ENCODE measurements around the gene HEPACAM2. TPM values are rescaled to one million over a fixed set of nuclear protein-coding genes. Genes with fewer than 3 reads are reported as not detected.

HEPACAM2 gene
- total and polyA plus RNA-seq, 2 donors (not counting 1 experiment from before 2014, with no cell fraction given): under 0.01 TPM; not detected in 1

GRCh38 chr7:93231799-93232672 lies 5.8 kb upstream of the HEPACAM2 start, which contains the start of gene VPS50:
Gene VPS50 (plus strand): TSS chr7:93232366. CDS start chr7:93232468, 102 bp downstream.
- Histone ChIP-seq H4K20me1 (ENCODE audit: control insufficient read depth, extremely low read depth, insufficient read depth, low read length) (no peaks in the 10 kb centered on the region), H3K79me2 (ENCODE audit: control insufficient read depth, insufficient read depth, low read length) (peaks cover 15% of the 10 kb centered on the region), H3K27ac (ENCODE audit: insufficient read depth, low read length) (peak within 1 kb of the TSS; percentile 58), H3K4me2 (ENCODE audit: extremely low read depth, insufficient read depth, low read length) (peak within 1 kb of the TSS; percentile 95), H3K36me3 (ENCODE audit: control insufficient read depth, insufficient read depth, low read length) (no peaks in the 10 kb centered on the region), H3K9me3 (ENCODE audit: control insufficient read depth, insufficient read depth, low read depth, low read length) (no peaks in the 10 kb centered on the region), H2AFZ (ENCODE audit: low read length) (peak within 1 kb of the TSS; percentile 100), H3K4me3 (replicated peaks in 1 of 4; ENCODE audit: control extremely low read depth in 1 of 4, insufficient read depth in 1 of 4, low read depth in 3 of 4, low read length in 4 of 4) (peak within 1 kb of the TSS; percentile 91 to 99 (median 93)), H3K9ac (ENCODE audit: insufficient read depth, low read length) (peak within 1 kb of the TSS; percentile 60), H3K4me1 (ENCODE audit: control insufficient read depth, extremely low read depth, insufficient read depth, low read length) (no peaks in the 10 kb centered on the region), H3K27me3 (ENCODE audit: control insufficient read depth, insufficient read depth, low read length) (no peaks in the 10 kb centered on the region)
- no peak for TF ChIP-seq CTCF (conservative IDR thresholded peaks at IDR 0.05 in 1 of 2, IDR thresholded peaks at IDR 0.05 in 1 of 2; ENCODE audit: low read depth in 1 of 2, low read length in 2 of 2)
- TF ChIP-seq EZH2 (IDR thresholded peaks at IDR 0.05; ENCODE audit: low read length, missing control alignments): no peak
- peak; percentile 94 to 96 for DNase-seq (ENCODE audit: low read depth in 2 of 2)

- no peaks in the 10 kb centered on the region for H3K4me1 ChIP-seq (ENCODE audit: control insufficient read depth, extremely low read depth, insufficient read depth, low read length)
- H3K9me3 ChIP-seq (ENCODE audit: control insufficient read depth, insufficient read depth, low read depth, low read length): no peaks in the 10 kb centered on the region
- H3K4me3 ChIP-seq (replicated peaks in 1 of 4; ENCODE audit: control extremely low read depth in 1 of 4, insufficient read depth in 1 of 4, low read depth in 3 of 4, low read length in 4 of 4): peak overlapping the region; percentile 91 to 99 (median 93)
- DNase-seq (ENCODE audit: low read depth in 2 of 2): no peak
- no peaks in the 10 kb centered on the region for H4K20me1 ChIP-seq (ENCODE audit: control insufficient read depth, extremely low read depth, insufficient read depth, low read length)
- no peaks in the 10 kb centered on the region for H3K36me3 ChIP-seq (ENCODE audit: control insufficient read depth, insufficient read depth, low read length)
- H3K27ac ChIP-seq (ENCODE audit: insufficient read depth, low read length): no peak overlapping the region
- peak overlapping the region; percentile 95 for H3K4me2 ChIP-seq (ENCODE audit: extremely low read depth, insufficient read depth, low read length)
- no peaks in the 10 kb centered on the region for H3K27me3 ChIP-seq (ENCODE audit: control insufficient read depth, insufficient read depth, low read length)
- peak overlapping the region; percentile 100 for H2AFZ ChIP-seq (ENCODE audit: low read length)
- H3K79me2 ChIP-seq (ENCODE audit: control insufficient read depth, insufficient read depth, low read length): peaks cover 15% of the 10 kb centered on the region
- TF ChIP-seq CTCF (conservative IDR thresholded peaks at IDR 0.05 in 1 of 2, IDR thresholded peaks at IDR 0.05 in 1 of 2; ENCODE audit: low read depth in 1 of 2, low read length in 2 of 2) (no peak), EZH2 (IDR thresholded peaks at IDR 0.05; ENCODE audit: low read length, missing control alignments) (no peak)
- no peak overlapping the region for H3K9ac ChIP-seq (ENCODE audit: insufficient read depth, low read length)
Measured at GRCh38 chr7:93231259-93231658, 5.0 kb upstream of the HEPACAM2 start.

- peak; percentile 43 to 74 for DNase-seq (ENCODE audit: low read depth in 2 of 2)
- no peak overlapping the region for H2AFZ ChIP-seq (ENCODE audit: low read length)
- H3K36me3 ChIP-seq (ENCODE audit: control insufficient read depth, insufficient read depth, low read length): no peaks in the 10 kb centered on the region
- H4K20me1 ChIP-seq (ENCODE audit: control insufficient read depth, extremely low read depth, insufficient read depth, low read length): no peaks in the 10 kb centered on the region
- H3K4me3 ChIP-seq (replicated peaks in 1 of 4; ENCODE audit: control extremely low read depth in 1 of 4, insufficient read depth in 1 of 4, low read depth in 3 of 4, low read length in 4 of 4): no peak overlapping the region
- H3K4me1 ChIP-seq (ENCODE audit: control insufficient read depth, extremely low read depth, insufficient read depth, low read length): no peaks in the 10 kb centered on the region
- H3K9ac ChIP-seq (ENCODE audit: insufficient read depth, low read length): no peak overlapping the region
- peaks cover 9% of the 10 kb centered on the region for H3K79me2 ChIP-seq (ENCODE audit: control insufficient read depth, insufficient read depth, low read length)
- H3K27ac ChIP-seq (ENCODE audit: insufficient read depth, low read length): no peak overlapping the region
- no peaks in the 10 kb centered on the region for H3K27me3 ChIP-seq (ENCODE audit: control insufficient read depth, insufficient read depth, low read length)
- no peaks in the 10 kb centered on the region for H3K9me3 ChIP-seq (ENCODE audit: control insufficient read depth, insufficient read depth, low read depth, low read length)
- no peak overlapping the region for H3K4me2 ChIP-seq (ENCODE audit: extremely low read depth, insufficient read depth, low read length)
- TF ChIP-seq CTCF (conservative IDR thresholded peaks at IDR 0.05 in 1 of 2, IDR thresholded peaks at IDR 0.05 in 1 of 2; ENCODE audit: low read depth in 1 of 2, low read length in 2 of 2): peak; percentile 66
- TF ChIP-seq EZH2 (IDR thresholded peaks at IDR 0.05; ENCODE audit: low read length, missing control alignments): no peak
Measured at GRCh38 chr7:93228302-93228701, 2.0 kb upstream of the HEPACAM2 start.
